CD4-positive, alpha-beta T cell treated with Interleukin-15 for 1 hour (primary cell): ENCODE measurements around the gene BTG4.

ENCODE experiments used
- DNase-seq: peaks from one replicate; pipeline ENCODE4 v3.0.0-alpha.2; 2020

The BTG4 gene

DNA sequence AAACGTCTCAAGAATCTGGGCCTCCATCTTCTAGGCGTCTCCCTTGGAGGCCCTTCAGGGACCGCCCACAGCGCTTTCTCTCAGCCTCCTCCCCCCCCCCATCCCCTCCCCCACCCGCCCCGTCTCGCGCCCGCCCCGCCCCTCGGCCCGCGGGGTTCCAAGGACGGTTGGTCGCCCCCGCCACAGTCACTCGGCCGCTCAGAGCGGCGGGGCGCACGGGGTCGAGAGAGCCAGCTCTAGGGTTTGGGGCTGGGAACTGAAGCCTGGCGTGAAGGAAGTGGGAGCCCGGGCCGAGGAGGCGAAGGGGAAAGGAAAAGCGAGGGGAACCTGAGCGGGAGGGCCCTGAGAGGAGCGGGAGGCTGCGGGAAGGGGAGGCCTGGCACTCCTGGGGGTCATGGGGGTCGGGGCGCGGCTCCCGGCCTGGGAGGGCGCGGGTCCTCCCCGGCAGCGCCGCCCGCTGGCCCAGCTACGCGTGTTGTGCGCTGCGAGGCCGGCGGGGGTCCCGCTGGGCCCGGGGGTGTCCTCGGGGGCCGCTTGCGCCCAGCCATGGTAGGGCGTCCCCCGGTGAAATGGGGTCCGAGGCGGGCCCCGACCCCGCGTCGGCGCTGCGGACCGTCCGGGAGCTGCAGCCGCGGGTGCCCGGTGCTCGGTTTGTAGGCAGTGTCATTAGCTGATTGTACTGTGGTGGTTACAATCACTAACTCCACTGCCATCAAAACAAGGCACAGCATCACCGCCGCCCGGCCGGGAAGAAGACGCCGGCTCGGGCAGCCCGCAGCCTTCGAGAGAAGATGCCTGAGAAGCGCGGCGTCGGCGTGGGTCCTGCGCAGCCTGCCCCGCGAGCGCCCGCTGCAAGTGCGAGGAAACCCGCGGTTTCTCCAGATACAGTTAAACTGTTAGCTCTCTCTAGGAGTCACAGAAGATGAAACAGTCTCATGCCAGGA is at the start of gene BTG4:
Gene BTG4, minus strand, starts transcription at position 91 of the 944 bp plus-strand sequence. CDS start 13,610 bp downstream, outside the sequence.
- no peak for DNase-seq

DNA sequence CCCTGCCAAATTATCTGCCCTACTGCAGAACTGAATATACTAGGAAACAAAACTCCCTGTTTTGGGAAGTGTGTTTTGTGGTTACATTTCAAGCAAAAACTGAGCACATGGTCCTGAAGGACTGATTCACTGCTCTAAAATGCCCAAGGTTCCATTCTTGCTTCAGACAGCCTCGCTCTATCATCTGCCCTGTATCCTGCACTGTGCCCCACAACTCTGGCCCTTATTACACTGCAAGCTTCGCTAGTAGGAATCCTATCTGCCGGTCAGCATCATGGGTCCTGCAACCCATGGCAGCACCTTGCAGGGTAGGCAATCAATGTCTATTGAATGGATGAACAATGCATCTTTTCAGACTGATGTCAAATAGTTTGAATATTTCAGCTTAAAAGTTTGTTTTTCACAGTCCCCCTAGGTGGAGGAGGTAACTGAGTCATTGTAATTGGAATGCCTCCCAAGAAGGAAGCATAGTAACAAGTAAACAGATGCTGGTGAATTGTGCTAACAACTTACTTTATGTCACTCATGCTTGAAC is 49.7 kb upstream of the BTG4 start:
- DNase-seq = no peak

DNA sequence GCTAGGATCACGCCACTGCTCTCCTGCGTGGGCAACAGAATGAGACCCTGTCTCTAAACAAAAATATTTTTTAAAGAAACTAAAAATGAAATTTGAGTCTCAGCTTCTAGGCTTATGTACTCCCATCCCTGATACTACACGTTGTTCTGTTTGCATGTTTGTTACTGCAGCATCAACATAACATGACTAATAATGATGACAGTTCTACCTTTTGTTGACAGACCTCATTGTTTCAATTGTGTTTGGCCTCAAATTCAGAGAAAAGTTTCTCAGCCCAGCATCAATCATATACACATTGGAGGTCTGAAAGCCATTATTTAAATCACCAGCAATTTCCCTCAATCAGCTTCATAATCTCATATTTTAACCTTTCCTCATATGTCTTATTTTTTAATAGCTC is 49.1 kb upstream of the BTG4 start:
- no peak for DNase-seq

DNA sequence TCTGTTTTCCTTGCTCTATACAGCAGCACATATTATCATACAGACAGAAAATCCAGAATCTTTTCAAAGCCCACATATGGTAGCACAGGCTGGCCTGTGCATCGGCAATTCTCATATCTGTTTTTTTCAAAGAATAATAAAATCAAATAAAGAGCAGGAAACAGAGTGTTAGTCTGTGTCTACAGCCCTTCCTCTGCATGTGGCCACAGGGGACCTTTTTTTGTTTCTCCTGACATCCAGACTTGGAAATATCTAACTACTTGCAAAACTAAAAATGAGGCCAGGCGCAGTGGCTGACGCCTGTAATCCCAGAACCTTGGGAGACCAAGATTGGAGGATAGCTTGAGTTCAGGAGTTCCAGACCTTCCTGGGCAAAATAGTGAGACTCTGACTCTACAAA is 48.6 kb upstream of the BTG4 start:
- DNase-seq = no peak

DNA sequence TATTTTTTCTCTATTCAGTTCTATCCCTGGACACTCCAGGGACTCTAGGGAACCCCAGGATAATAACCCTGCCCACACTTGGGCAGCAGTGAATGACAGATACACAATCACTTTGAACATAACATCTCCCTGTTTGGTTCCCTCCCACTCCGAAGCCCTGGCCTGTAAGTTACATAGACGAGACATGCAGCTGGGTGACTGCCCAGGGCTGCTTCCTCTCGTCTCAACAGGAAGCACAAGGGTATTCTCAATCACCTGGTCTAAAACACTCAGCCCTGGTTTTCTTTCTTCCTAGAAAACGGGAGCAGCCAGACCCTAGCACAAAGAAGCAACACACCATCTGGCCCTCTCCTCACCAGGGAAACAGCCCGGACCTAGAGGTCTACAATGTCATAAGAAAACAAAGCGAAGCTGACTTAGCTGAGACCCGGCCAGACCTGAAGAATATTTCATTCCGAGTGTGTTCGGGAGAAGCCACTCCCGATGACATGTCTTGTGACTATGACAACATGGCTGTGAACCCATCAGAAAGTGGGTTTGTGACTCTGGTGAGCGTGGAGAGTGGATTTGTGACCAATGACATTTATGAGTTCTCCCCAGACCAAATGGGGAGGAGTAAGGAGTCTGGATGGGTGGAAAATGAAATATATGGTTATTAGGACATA is 47.7 kb upstream of the BTG4 start:
- no peak for DNase-seq

DNA sequence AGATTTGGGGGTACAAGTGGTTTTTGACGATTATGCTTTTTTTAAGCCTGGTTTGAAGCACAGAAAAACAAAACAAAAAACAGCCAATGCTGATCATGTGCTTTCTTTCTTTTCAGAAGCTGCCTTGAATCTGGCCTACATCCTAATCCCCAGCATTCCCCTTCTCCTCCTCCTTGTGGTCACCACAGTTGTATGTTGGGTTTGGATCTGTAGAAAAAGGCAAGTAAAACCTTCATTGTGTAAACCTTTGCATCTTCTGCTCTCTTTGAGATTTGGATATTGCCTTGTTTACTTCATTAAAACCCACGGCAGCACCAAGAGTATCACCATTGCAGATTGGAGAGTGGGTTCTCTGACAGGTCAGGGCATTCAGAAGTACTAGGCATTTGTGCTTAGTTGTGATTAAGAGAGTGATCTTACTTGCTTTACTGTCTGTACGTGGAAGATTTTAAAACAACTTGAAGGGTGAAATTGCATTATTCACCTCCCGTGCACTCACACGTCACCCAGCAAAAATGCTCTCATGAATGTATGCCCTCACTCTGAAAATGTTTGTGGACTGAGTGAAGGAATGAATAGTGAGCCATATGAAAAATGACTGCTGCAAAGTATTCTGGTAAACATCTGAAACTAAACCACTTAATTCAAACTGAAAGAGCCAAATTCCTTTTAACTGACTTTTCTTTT is 45.4 kb upstream of the BTG4 start:
- DNase-seq = no peak

DNA sequence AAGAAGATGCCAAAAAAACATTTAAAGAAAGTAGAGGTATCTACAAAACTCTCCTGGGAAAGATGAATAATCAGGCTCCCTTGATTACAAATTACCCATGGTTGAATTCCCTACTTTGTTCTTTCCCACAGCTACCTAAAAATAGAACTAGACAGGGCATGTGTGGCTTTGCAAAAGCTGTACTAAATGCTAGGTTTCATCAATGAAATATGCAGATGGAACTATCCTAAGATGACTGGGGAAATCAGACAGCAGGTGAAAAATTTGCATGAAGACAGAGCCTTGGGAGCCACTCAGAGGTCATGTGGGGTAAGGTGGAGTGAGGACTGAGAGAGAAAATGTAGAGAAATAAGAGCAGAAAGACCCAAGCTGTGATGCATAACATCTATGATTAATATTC is 43.1 kb upstream of the BTG4 start:
- no peak for DNase-seq

DNA sequence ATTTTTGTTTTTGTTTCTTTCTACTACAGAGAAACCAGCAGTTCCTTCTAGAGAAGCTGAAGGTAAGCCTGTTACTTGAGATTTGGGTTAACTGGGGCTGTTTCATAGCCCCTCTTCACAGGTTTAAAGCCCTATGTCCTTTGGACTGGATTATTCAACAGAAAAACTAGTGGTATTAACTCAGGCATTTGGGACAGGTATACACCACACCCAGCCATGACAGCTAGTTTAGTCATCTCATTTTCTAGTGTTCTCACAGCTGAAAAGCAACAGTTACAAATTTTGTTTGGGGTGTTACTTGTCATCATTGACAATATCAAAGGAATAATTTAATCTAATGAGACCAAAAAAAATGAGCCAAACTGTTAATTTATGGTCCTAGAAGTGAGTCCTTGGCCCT is 42.3 kb upstream of the BTG4 start:
- no peak for DNase-seq

DNA sequence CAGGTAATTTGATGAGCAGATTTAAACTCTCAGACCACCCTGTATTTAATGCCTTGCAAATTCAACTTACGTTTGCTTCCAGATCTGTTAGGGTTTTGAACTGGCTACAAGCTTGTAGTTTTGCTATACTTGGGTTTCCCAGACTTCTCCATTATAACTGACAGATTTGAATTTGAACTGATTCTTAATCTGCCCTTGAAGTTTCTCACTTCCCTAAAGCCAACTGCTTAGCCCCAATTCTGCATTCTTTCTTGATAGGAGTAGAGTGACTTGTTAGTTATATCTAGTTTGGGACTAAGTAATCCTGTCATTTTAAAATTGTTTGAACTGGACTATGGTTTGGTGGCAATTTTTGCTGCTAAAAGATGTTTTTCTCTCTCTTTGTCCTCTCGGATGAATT is 38.1 kb upstream of the BTG4 start:
- no peak for DNase-seq

DNA sequence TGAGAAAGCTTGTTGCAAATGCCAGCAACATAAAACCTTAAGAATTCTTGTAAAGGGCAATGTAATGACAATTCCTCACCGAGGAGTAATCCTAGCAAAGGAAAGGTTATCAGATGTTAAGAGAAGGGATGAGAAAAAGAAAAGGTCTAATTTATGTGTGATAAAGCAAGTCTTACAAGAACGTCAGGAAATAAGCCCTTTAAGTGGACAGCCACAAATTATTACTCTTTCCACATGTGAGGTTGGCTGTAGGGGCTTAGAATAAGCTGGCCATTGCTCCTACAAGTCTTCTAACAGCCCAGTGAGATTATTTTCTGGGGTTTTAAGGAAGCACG is 37.6 kb upstream of the BTG4 start:
- DNase-seq = no peak

DNA sequence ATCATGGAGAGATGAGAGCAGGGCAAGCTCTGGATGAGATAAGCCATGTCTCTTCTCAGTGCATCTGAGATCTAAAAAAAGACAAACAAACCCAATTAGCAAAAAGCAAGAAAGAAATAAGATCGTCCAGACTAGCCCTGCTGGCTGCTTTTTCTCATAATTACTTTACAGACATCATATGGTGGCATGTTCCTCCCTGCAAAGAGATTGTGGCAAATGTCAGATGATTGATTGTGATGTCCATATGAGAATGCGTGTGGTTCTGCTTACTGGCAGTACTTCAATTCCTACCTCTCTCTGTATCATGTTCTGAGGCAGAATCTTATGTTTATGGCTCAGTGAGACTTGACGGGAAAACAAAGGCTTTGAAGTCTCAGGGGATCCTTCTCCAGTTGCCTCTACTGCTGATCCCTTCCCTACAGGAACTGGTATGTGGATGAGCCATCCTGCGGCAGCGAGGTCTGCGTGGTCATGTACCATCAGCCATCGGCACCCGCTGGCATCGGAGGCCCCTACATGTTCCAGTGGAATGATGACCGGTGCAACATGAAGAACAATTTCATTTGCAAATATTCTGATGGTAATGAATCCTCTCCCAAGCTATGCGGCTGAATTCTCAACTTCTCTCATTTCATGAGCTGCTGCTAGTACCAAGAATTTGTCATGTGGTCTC is 37.1 kb upstream of the BTG4 start:
- no peak for DNase-seq

DNA sequence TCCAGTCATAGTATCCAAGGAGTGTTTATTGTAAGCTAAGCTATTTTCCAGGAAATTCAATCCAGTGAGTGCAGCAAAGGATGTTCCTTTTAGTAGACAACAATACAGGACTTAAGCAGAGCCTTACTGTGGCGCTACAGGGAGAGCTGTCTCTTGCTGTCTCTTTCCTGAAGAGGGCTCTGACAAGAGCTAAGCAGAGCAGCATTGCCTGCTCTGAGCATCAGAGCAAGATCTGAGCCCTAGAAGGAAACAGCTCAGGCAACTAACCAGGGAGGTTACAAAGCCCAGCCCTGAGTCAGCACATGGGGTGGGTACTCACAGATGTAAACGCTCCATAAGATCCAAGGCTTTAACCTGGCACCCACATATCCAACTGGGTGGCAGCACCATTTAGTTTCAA is 36.3 kb upstream of the BTG4 start:
- DNase-seq = no peak

DNA sequence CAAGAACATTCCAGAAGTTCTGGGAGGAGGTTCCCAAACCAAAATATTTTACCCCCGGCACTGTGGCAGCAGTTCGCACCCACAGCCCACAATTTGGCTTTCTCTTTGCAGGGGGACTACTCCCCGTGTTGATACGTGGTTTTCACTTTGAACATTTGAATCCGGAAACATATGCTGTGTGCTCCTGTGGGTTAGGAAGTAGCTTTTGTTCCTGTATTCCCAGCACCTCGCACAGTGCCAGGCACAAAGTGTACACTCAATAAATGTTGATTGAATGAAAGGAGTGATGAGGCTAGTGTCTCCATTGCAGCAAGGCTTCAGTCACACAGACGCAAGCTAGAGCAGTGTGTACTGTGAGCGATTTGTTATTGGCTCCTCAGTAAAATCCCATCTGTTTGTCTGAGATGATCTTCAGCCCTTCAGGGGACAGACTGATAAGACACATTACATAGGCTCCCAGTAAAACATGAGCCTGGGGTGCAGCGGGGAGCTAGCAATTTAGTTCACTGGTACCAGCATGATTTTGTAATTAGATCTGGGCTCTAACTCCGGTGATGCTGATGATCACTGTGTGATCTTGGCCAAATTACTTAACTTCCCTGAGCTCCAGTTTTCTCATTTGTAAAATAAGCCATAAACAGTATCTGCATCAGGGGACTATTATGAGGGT is 30.6 kb upstream of the BTG4 start:
- no peak for DNase-seq

DNA sequence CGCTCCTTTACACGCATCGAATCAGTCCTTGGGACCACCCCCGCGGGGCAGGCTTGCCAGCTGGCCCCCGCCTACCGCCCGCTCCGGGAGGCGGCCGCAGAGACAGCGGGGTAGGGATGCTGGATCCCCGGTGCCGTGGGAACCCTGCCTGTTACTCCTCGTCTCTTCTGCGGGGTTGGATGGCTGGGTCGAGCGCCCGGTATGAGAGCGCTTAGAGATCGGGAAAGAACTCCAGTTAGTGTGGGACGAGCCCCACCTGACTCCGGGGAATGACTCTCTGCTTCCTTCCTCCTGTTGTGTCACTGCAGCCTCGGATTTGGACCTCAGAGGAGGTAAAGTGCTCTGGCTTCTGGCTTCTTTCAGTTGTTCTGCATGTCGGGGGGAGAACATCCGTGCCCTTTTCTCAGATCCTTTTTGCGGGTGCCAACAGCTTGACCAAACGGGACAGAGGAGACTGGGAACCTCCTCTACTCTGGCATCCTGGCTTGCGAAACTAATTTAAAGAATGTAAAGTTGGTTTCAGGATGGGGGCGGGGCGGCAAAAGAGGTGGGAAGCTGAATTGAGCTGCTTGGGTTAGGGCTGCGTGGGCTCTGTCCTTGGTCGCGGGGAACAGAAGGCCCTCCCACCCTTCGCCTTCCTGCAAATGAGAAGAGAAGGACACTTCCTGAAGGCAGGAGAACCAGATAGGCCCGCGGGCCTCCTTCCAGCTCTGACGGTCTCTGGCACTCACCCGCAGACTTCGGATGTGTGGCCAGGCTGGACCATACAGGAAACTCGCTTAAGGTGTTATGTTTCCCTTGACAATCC is 29.3 kb upstream of the BTG4 start:
- no peak for DNase-seq

DNA sequence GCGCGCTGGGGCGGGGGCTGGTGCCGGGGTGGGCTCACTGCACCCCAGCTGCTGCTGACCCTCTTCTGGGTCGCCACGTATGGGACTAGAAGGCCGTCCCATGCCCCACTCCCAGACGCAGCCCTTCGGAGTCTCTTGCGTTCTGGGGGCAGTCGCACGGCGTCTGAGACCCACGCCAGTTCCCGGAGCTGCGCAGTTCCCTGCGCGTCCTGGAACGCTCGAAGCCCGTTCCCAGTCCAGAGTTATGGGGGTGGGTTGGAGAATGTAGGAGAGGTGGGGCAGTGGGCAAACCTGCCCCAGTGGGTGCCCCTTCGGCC is 28.7 kb upstream of the BTG4 start:
- no peak for DNase-seq

DNA sequence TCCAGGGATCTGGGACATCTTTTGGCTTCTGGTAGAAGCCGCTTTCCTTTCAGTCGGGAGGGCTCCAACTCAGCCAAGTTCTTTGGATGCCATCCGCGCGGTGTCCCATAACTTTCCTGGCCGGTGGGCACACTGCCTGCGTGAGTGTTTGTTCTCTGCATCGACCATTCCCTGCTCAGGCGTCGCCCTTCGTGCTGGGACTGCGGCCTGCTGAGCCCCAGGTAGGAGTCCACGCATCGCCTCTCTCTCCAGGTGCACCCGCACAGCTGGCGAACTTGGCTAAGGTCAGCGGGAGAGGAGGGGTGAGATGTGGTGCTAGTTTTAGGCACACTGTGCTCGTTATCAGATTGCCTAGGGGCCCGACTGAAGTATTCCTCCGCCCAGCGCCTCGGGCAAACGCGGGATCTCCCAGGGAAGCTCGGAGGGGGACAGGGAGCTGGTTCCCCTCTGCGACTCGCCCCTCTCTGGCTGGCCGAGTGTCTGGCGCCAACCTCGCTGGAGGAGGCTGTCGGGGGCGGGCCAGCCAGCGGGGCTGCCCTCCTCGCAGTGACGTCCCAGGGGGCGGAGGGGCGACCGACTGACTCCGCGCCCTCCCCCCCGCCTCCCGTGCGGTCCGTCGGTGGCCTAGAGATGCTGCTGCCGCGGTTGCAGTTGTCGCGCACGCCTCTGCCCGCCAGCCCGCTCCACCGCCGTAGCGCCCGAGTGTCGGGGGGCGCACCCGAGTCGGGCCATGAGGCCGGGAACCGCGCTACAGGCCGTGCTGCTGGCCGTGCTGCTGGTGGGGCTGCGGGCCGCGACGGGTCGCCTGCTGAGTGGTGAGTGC is 28.1 kb upstream of the BTG4 start, which contains the start of gene LAYN:
Gene LAYN, plus strand, starts transcription at position 607 of the 823 bp plus-strand sequence. Its CDS starts 124 bp downstream, at position 731.
- peak; percentile 45 for DNase-seq

DNA sequence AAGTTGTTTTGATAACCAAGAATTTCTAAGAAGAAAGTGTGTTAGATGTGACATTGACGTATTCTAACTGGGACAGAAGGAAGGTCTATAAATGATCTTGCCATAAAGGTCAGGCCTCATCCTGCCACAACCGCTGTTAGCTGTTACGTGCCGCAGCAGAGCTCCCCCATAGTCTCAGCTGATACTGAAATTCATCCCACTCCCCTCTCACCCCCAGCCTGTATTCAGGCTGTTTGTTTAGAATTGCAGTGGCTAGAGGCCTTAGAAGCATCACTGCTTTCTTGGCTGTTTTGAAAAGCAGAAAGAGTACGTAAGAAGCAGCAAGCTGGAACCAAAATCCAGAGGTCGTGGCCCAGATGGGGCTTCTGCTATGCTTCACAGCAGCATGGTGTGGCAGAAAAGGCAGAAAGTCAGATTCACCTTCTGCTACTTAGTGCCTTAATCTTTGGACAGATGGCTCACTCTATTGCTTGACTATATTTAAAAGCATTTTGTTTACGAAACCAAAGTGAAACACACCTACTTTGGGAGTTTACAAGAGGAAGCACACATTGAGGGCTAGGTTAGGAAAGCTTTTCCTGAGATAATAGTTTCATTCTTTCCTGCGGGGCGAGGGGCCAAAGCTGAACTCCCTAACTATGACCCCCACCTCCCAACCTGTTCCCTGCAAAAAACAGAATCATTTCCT is 27.4 kb upstream of the BTG4 start:
- DNase-seq = peak; percentile 26

DNA sequence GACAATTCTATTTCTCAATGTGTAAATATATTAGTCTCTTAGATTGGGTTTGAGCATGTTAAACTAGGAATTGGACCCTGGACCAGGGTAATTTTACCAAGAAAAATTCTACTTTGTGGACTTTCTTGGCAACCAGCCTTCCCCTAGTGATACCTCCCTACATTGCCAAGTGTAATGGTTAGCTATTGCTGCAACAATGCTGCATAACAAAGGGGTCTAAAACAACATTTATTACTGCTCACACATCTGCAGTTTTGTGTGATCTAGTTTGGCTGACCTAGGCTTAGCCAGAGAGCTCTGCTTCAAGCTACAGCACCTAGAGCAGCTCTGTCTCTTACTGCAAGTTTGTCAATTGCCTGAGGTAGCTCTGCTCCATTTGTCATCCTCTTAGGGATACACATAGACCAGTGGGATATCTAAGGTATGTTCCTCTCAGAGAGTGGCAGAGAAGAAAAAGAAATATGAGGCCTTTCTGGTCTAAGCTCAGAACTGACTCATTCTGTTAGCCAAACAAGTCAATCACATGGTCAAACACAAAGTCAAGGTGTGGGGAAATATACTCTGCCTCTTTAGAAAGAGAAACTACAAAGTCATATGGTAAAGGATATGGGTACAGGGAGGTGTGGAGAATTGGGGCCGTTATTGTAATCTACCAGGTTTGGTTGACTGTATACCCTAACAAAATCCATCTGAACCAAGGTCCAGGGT is 26.4 kb upstream of the BTG4 start:
- DNase-seq = no peak

DNA sequence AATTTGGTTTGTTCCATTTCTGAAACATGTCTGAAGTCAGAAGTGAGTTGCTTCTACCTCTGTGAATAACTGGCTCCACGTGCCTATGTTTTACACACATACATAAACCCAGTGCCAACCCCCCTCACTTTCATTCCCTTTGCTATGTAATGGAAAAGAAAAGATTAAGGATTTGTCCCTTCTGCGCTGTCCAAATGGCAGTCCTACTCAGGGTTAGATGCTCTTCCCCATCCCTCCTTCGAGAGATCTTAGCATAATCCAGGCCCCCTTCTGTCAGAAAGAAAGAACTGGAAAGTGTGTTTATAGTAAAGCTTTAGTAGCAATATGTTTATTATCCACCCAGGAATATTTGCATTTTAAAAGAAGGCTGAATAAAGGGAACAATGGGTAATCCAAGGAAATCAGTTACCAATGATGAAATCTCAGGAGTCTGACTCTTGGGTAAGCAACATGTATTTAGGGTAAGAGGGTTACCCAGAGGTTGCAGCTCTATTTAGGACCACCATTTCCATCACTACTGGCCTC is 25.2 kb upstream of the BTG4 start:
- DNase-seq = no peak
